ENCODE data around the gene VAT1L. TPM values are rescaled to one million over a fixed set of nuclear protein-coding genes. Genes with fewer than 3 reads are reported as not detected.

Gene VAT1L
- total RNA-seq, 2 donors from 2014 or later, result 0.53 to 4.1 TPM

DNA sequence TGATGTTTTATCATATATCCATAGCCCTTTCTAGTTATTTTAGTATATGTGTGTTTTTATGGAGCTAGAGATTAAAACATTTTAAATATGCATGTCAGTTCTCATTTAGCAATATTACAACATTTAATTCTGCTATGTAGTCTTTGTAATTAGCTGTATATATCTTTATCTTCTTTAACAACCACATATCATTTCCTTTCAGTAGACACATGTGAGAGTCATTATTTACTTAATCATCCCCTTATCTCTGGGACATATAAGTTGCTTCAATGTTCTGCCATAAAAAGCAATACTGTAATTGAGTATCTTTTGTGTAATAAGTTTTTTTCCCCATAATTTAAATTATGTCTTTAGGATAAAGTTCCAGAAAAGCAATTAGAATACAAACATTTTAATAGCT lies 182.0 kb downstream of the VAT1L start:
- H3K4me1 ChIP-seq (ENCODE audit: control insufficient read depth, insufficient read depth, low read length), result peaks cover 10% of the 10 kb centered on the region
- H3K27ac ChIP-seq (ENCODE audit: low read depth, low read length), result no peak overlapping the region
- H3K36me3 ChIP-seq (ENCODE audit: control insufficient read depth, insufficient read depth, low read length), result no peaks in the 10 kb centered on the region
- no peak overlapping the region for H3K4me3 Mint-ChIP-seq
- DNase-seq, result no peak
- peaks cover 36% of the 10 kb centered on the region for H3K4me1 Mint-ChIP-seq
- H3K9me3 Mint-ChIP-seq, result no peaks in the 10 kb centered on the region
- H3K27me3 ChIP-seq (ENCODE audit: control insufficient read depth, insufficient read depth, low read length, poor library complexity, severe bottlenecking), result no peaks in the 10 kb centered on the region
- H3K27ac Mint-ChIP-seq, result no peak overlapping the region
- H3K27me3 Mint-ChIP-seq (ENCODE audit: insufficient read depth), result peaks cover 2% of the 10 kb centered on the region
- H3K9me3 ChIP-seq (ENCODE audit: control insufficient read depth, low read length), result no peaks in the 10 kb centered on the region
- H3K4me3 ChIP-seq (ENCODE audit: low read length), result no peak overlapping the region
- H3K9ac ChIP-seq (ENCODE audit: extremely low read depth, low read length, poor library complexity, severe bottlenecking), result no peak overlapping the region
- TF ChIP-seq, protein P1, sequence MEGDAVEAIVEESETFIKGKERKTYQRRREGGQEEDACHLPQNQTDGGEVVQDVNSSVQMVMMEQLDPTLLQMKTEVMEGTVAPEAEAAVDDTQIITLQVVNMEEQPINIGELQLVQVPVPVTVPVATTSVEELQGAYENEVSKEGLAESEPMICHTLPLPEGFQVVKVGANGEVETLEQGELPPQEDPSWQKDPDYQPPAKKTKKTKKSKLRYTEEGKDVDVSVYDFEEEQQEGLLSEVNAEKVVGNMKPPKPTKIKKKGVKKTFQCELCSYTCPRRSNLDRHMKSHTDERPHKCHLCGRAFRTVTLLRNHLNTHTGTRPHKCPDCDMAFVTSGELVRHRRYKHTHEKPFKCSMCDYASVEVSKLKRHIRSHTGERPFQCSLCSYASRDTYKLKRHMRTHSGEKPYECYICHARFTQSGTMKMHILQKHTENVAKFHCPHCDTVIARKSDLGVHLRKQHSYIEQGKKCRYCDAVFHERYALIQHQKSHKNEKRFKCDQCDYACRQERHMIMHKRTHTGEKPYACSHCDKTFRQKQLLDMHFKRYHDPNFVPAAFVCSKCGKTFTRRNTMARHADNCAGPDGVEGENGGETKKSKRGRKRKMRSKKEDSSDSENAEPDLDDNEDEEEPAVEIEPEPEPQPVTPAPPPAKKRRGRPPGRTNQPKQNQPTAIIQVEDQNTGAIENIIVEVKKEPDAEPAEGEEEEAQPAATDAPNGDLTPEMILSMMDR (conservative IDR thresholded peaks at IDR 0.05), result no peak
- H3K36me3 Mint-ChIP-seq (ENCODE audit: low read depth), result no peaks in the 10 kb centered on the region

DNA sequence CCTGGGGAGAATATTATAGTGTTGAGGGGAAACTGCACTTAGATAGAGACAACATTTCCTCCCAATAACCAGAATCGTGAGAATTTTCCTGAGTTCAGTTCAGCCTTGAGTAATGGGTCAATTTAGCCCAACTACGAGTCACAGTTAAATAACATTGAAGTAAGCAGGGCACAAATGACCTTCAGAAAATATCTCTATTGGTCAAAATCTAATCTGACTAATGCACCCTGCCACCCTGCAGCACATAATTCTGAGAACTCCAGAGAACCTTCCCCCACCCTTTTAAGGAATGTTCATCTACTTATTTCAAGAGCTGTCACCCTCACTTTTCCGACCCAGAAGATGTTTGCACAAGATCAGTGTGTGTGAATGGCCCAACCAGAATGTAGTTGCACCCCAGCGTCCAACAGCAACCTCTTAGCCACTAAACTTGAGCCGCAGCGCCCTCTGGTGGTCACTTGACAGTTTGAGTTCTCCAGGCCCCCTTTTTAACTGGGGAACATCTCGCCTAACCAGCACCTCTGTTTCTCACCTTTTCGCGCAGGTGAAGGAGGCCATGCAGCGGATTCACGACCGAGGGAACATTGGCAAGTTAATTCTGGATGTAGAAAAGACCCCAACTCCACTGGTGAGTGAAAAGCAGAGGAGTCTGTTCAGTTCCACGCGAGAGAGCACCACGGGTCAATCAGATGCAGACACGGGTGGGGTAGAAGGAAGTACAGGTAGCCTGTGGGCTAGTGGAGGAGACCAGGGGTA lies 183.1 kb downstream of the VAT1L start:
- DNase-seq, result peak; percentile 97
- no peak overlapping the region for H3K4me3 ChIP-seq (ENCODE audit: low read length)
- no peaks in the 10 kb centered on the region for H3K36me3 Mint-ChIP-seq (ENCODE audit: low read depth)
- no peaks in the 10 kb centered on the region for H3K9me3 ChIP-seq (ENCODE audit: control insufficient read depth, low read length)
- no peak overlapping the region for H3K4me3 Mint-ChIP-seq
- H3K27ac ChIP-seq (ENCODE audit: low read depth, low read length), result no peak overlapping the region
- H3K36me3 ChIP-seq (ENCODE audit: control insufficient read depth, insufficient read depth, low read length), result no peaks in the 10 kb centered on the region
- TF ChIP-seq, protein P1 (conservative IDR thresholded peaks at IDR 0.05), result peak; percentile 90
- H3K27me3 Mint-ChIP-seq (ENCODE audit: insufficient read depth), result peaks cover 5% of the 10 kb centered on the region
- H3K27ac Mint-ChIP-seq, result peak overlapping the region; percentile 59
- no peak overlapping the region for H3K9ac ChIP-seq (ENCODE audit: extremely low read depth, low read length, poor library complexity, severe bottlenecking)
- peaks cover 32% of the 10 kb centered on the region for H3K4me1 Mint-ChIP-seq
- no peaks in the 10 kb centered on the region for H3K9me3 Mint-ChIP-seq
- peaks cover 10% of the 10 kb centered on the region for H3K4me1 ChIP-seq (ENCODE audit: control insufficient read depth, insufficient read depth, low read length)
- H3K27me3 ChIP-seq (ENCODE audit: control insufficient read depth, insufficient read depth, low read length, poor library complexity, severe bottlenecking), result no peaks in the 10 kb centered on the region
- WGBS, 2 experiments (ENCODE audit: insufficient coverage in 1 of 2, insufficient read length in 1 of 2), result 50 to 70% methylated on average over 11 to 16 of the region's 16 CpGs

DNA sequence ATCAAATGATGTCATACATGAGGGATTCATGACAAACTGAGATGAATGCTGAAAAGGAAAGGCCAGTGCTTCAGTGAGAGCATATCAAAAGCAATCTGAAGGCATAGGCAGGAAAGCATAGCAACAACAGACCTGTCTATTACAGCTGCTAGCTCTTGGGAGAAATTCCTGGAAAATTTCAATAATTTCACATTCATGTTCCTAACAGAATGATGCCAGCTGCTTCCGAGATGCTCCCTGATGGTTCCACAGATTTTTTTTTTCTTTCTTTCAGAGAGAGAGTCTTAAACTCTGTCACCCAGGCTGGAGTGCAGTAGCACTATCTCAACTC lies 183.7 kb downstream of the VAT1L start:
- Mint-ChIP-seq H3K4me1 (peaks cover 27% of the 10 kb centered on the region), H3K9me3 (no peaks in the 10 kb centered on the region), H3K36me3 (ENCODE audit: low read depth) (no peaks in the 10 kb centered on the region), H3K27ac (peak overlapping the region; percentile 59), H3K4me3 (no peak overlapping the region), H3K27me3 (ENCODE audit: insufficient read depth) (peaks cover 6% of the 10 kb centered on the region)
- Histone ChIP-seq H3K27ac (ENCODE audit: low read depth, low read length) (no peak overlapping the region), H3K36me3 (ENCODE audit: control insufficient read depth, insufficient read depth, low read length) (no peaks in the 10 kb centered on the region), H3K27me3 (ENCODE audit: control insufficient read depth, insufficient read depth, low read length, poor library complexity, severe bottlenecking) (no peaks in the 10 kb centered on the region), H3K4me1 (ENCODE audit: control insufficient read depth, insufficient read depth, low read length) (peaks cover 12% of the 10 kb centered on the region), H3K9ac (ENCODE audit: extremely low read depth, low read length, poor library complexity, severe bottlenecking) (no peak overlapping the region), H3K4me3 (ENCODE audit: low read length) (no peak overlapping the region), H3K9me3 (ENCODE audit: control insufficient read depth, low read length) (no peaks in the 10 kb centered on the region)
- WGBS, 2 experiments (ENCODE audit: insufficient coverage in 1 of 2, insufficient read length in 1 of 2), result 87 to 100% methylated on average over 1 of the region's 1 CpG
- TF ChIP-seq, protein P1 (conservative IDR thresholded peaks at IDR 0.05), result no peak
- DNase-seq, result no peak

Data from endodermal cell (in vitro differentiated cells).